SK-N-MC (cell line): Measurements from ENCODE around the gene EPOP.
"Not testable (repeated sequence)": the region's sequence is repeated elsewhere in the genome, so short reads cannot be mapped to it uniquely, and the experiment has no call there.

ENCODE experiments used
- EZH2 ChIP-seq: fragments of 200-600 bp; sonication (generic); IDR thresholded peaks from one replicate; pipeline ENCODE4 v1.6.1; 2017; ENCODE audit warnings: antibody characterized with exemption
- POLR2AphosphoS5 ChIP-seq: IDR thresholded peaks from 2 replicates; pipeline ENCODE4 v1.6.1; 2012; ENCODE audit warnings: mild to moderate bottlenecking, low read depth, low read length, borderline replicate concordance

DNA sequence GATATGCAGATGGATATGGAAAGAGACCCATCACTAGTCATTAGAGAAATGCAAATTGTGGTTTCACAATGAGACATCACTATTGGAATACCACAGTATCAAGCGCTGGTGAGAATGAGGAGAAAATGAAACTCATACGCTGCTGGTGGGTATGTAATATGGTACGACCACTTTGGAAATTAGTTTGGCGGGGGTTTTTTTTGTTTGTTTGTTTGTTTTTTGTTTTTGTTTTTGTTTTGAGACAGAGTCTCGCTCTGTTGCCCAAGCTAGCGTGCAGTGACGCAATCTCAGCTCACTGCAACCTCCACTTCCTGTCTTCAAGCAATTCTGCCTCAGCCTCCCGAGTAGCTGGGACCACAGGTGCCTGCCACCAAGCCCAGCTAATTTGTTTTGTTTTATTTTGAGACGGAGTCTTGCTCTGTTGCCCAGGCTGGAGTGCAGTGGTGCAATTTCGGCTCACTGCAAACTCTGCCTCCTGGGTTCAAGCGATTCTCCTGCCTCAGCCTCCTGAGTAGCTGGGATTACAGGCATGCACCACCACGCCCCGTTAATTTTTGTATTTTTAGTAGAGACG is 49.9 kb downstream of the EPOP start:
- not testable (repeated sequence) for TF ChIP-seq EZH2, POLR2AphosphoS5
